H1 (cell line): Measurements from ENCODE around the gene ZAR1. TPM values are rescaled to one million over a fixed set of nuclear protein-coding genes. Genes with fewer than 3 reads are reported as not detected.

Experiments
- CTCF ChIA-PET: fragments of 300-600 bp; sonication (Branson Sonifier 250); formaldehyde crosslinking; loops from one replicate; lab custom pipeline; 2021; ENCODE audit not compliant: partially characterized antibody; lab: Charles Lee
- POLR2A ChIA-PET: fragments of 300-600 bp; sonication (Branson Sonifier 250); formaldehyde crosslinking; loops from one replicate; lab custom pipeline; 2021; ENCODE audit warnings: inconsistent platforms; ENCODE audit not compliant: partially characterized antibody; lab: Charles Lee
- DNase-seq, 2 experiments: peaks; one replicate each; pipeline versions ENCODE4 v3.0.0 to v3.0.0-alpha.2; 2010 to 2022; ENCODE audit warnings: low spot score in 2 of 2, low read depth in 1 of 2, mixed read lengths in 1 of 2
- FAIRE-seq: peaks from 2 replicates; lab custom pipeline; 2011; peaks lifted over from hg19 to GRCh38; lab: Jason Lieb, UNC
- H2AFZ ChIP-seq: 2 replicates; pipeline ENCODE4 v1.8.1; 2012; ENCODE audit warnings: low read length, inconsistent platforms
- H2AK5ac ChIP-seq: 2 replicates; pipeline ENCODE4 v1.6.1; 2013; ENCODE audit warnings: low read depth, low read length
- H2BK120ac ChIP-seq: replicated peaks from 2 replicates; pipeline ENCODE3; 2013; ENCODE audit warnings: low read depth, low read length, inconsistent platforms
- H2BK12ac ChIP-seq: 2 replicates; pipeline ENCODE4 v1.6.1; 2013; ENCODE audit warnings: low read depth, low read length
- H2BK15ac ChIP-seq: 2 replicates; pipeline ENCODE4 v1.6.1; 2013; ENCODE audit warnings: low read length
- H2BK20ac ChIP-seq: 2 replicates; pipeline ENCODE4 v1.6.1; 2013; ENCODE audit warnings: low read length
- H2BK5ac ChIP-seq: 2 replicates; pipeline ENCODE4 v1.6.1; 2013; ENCODE audit warnings: low read depth, low read length
- H3K14ac ChIP-seq: 2 replicates; pipeline ENCODE4 v1.6.1; 2013; ENCODE audit warnings: inconsistent platforms; ENCODE audit not compliant: insufficient read length
- H3K18ac ChIP-seq: 2 replicates; pipeline ENCODE4 v1.6.1; 2013; ENCODE audit warnings: low read length; ENCODE audit errors: extremely low read depth
- H3K23ac ChIP-seq: 2 replicates; pipeline ENCODE4 v1.6.1; 2013; ENCODE audit warnings: inconsistent platforms; ENCODE audit not compliant: insufficient read length
- H3K23me2 ChIP-seq: 2 replicates; pipeline ENCODE4 v1.6.1; 2013; ENCODE audit warnings: low read depth, low read length
- H3K27ac ChIP-seq: 2 replicates; pipeline ENCODE4 v1.6.1; 2011; ENCODE audit warnings: low read depth, low read length, inconsistent platforms
- H3K27me3 ChIP-seq, 4 experiments: replicated peaks in 1 of 4; 1 replicate in 1 of 4; 2 replicates in 3 of 4; pipeline versions ENCODE4 v1.6.1 to v1.8.1; 2011 to 2013; ENCODE audit warnings: low read length in 3 of 4, mild to moderate bottlenecking in 3 of 4, inconsistent platforms in 2 of 4, mixed read lengths in 2 of 4, moderate library complexity in 1 of 4; ENCODE audit not compliant: control insufficient read depth in 3 of 4, insufficient read depth in 3 of 4; ENCODE audit errors: extremely low read depth in 1 of 4
- H3K36me3 ChIP-seq, 4 experiments: 2 replicates each; pipeline versions ENCODE4 v1.6.1 to v1.8.1; 2011 to 2013; ENCODE audit warnings: mild to moderate bottlenecking in 4 of 4, low read length in 3 of 4, moderate library complexity in 2 of 4, control low read depth in 1 of 4, inconsistent platforms in 1 of 4; ENCODE audit not compliant: insufficient read depth in 4 of 4, control insufficient read depth in 2 of 4
- H3K4ac ChIP-seq: replicated peaks from 2 replicates; pipeline ENCODE3; 2013; ENCODE audit warnings: low read length, low read depth, mixed read lengths, inconsistent platforms; ENCODE audit not compliant: insufficient read length
- H3K4me1 ChIP-seq, 4 experiments: replicated peaks in 1 of 4; 1 replicate in 1 of 4; 2 replicates in 3 of 4; pipeline versions ENCODE4 v1.6.1 to v1.8.1; 2011 to 2013; ENCODE audit warnings: low read length in 3 of 4, inconsistent platforms in 2 of 4, mixed read lengths in 1 of 4; ENCODE audit not compliant: insufficient read depth in 4 of 4, control insufficient read depth in 3 of 4
- H3K4me2 ChIP-seq, 2 experiments: 2 replicates each; pipeline versions ENCODE4 v1.6.1 to v1.8.1; 2011 to 2013; ENCODE audit warnings: low read depth in 2 of 2, low read length in 2 of 2, control low read depth in 1 of 2, inconsistent platforms in 1 of 2, mild to moderate bottlenecking in 1 of 2; ENCODE audit not compliant: insufficient read depth in 1 of 2
- H3K4me3 ChIP-seq, 4 experiments: fragments of 200-600, 300-600 bp in 1 of 4; sonication (generic), shearing (Covaris generic), sonication (Bioruptor Twin) in 1 of 4; 2 replicates each; pipeline versions ENCODE4 v1.5.1 to v1.8.1; 2011 to 2016; ENCODE audit warnings: low read length in 4 of 4, low read depth in 3 of 4, control low read depth in 2 of 4, inconsistent platforms in 2 of 4, mild to moderate bottlenecking in 2 of 4, mixed read lengths in 1 of 4, moderate library complexity in 1 of 4; ENCODE audit not compliant: insufficient read depth in 2 of 4; ENCODE audit errors: extremely low read depth in 1 of 4
- H3K56ac ChIP-seq: replicated peaks from 2 replicates; pipeline ENCODE3; 2013; ENCODE audit warnings: low read depth, mild to moderate bottlenecking, mixed read lengths, low read length, inconsistent platforms; ENCODE audit not compliant: insufficient read length
- H3K79me1 ChIP-seq: 2 replicates; pipeline ENCODE4 v1.6.1; 2013; ENCODE audit warnings: low read depth, low read length, control low read depth
- H3K79me2 ChIP-seq, 2 experiments: 2 replicates each; pipeline versions ENCODE4 v1.6.1 to v1.8.1; 2012 to 2013; ENCODE audit warnings: low read length in 2 of 2, mild to moderate bottlenecking in 2 of 2, inconsistent platforms in 1 of 2; ENCODE audit not compliant: insufficient read depth in 2 of 2, control insufficient read depth in 1 of 2
- H3K9ac ChIP-seq, 4 experiments: replicated peaks in 1 of 4; 1 replicate in 1 of 4; 2 replicates in 3 of 4; pipeline versions ENCODE4 v1.6.1 to v1.8.1; 2011 to 2013; ENCODE audit warnings: low read depth in 3 of 4, low read length in 3 of 4, control low read depth in 2 of 4, mild to moderate bottlenecking in 2 of 4, moderate library complexity in 2 of 4, inconsistent platforms in 1 of 4; ENCODE audit errors: extremely low read depth in 1 of 4
- H3K9me3 ChIP-seq, 2 experiments: 2 replicates each; pipeline versions ENCODE4 v1.6.1 to v1.8.1; 2012 to 2013; ENCODE audit warnings: mild to moderate bottlenecking in 2 of 2, moderate library complexity in 2 of 2, control low read depth in 1 of 2, inconsistent platforms in 1 of 2, low read depth in 1 of 2, low read length in 1 of 2, mixed read lengths in 1 of 2; ENCODE audit not compliant: insufficient read depth in 2 of 2
- H4K20me1 ChIP-seq, 2 experiments: replicated peaks in 1 of 2; 2 replicates each; pipeline versions ENCODE3 to v1.8.1; 2011 to 2013; ENCODE audit warnings: inconsistent platforms in 2 of 2, low read length in 2 of 2, mild to moderate bottlenecking in 1 of 2; ENCODE audit not compliant: insufficient read depth in 2 of 2, control insufficient read depth in 1 of 2
- H4K5ac ChIP-seq: 2 replicates; pipeline ENCODE4 v1.6.1; 2013; ENCODE audit warnings: low read length, low read depth, mixed read lengths, inconsistent platforms; ENCODE audit not compliant: insufficient read length
- H4K8ac ChIP-seq: 2 replicates; pipeline ENCODE4 v1.8.0; 2013; ENCODE audit warnings: mild to moderate bottlenecking, moderate library complexity, low read length, inconsistent platforms; ENCODE audit not compliant: insufficient read depth; ENCODE audit errors: extremely low read depth
- H4K91ac ChIP-seq: replicated peaks from 2 replicates; pipeline ENCODE3; 2013; ENCODE audit warnings: low read length, mixed read lengths, inconsistent platforms; ENCODE audit not compliant: insufficient read length
- GABPA ChIP-seq: IDR thresholded peaks from 2 replicates; pipeline ENCODE4 v1.6.1; 2011; ENCODE audit warnings: mild to moderate bottlenecking, low read length, moderate library complexity, borderline replicate concordance; ENCODE audit not compliant: insufficient read depth
- KDM5A ChIP-seq: fragments of 200-600 bp; IDR thresholded peaks from 2 replicates; pipeline ENCODE4 v1.7.1; 2012; ENCODE audit warnings: mild to moderate bottlenecking, low read length, inconsistent platforms, mixed read lengths
- SIRT6 ChIP-seq: IDR thresholded peaks from one replicate; pipeline ENCODE4 v1.7.1; 2012; ENCODE audit warnings: low read length, inconsistent platforms
- WGBS, 2 experiments: shearing (Covaris generic) in 1 of 2; methylation state at CpG; one replicate each; pipeline versions ENCODE4 v1.1.6 to v1.1.7; 2013 to 2015; ENCODE audit warnings: low lambda C conversion rate in 2 of 2, mixed read lengths in 2 of 2, inconsistent platforms in 1 of 2, low coverage in 1 of 2, missing lambda C conversion rate in 1 of 2; ENCODE audit not compliant: insufficient replicate concordance in 2 of 2, insufficient coverage in 1 of 2, insufficient read length in 1 of 2; ENCODE audit errors: extremely low coverage in 1 of 2, missing lambda C conversion rate in 1 of 2; 5-methylcytosine and 5-hydroxymethylcytosine counted together
- polyA plus RNA-seq, 7 experiments: library from polyadenylated mRNA; depleted of rRNA in 3 of 7; stranded (reverse) in 5 of 7; unstranded in 2 of 7; fragments of >200 nt in 5 of 7; fragments of 200-250 nt in 2 of 7; gene quantifications; 1 replicate in 5 of 7; 2 replicates in 1 of 7; 4 replicates in 1 of 7; pipeline versions ENCODE4 v1.2.1 to v1.2.3, GENCODE V29; 2011 to 2013; ENCODE audit warnings: missing spikeins in 2 of 7, mixed read lengths in 2 of 7
- total RNA-seq: library from RNA; stranded (reverse); fragmentation: NEBNext Ultra II Directional; extraction: Animal tissue kit (Norgen Biotek cat#: 25700); gene quantifications from 2 replicates; pipeline ENCODE4 v1.2.1, GENCODE V29; 2021

Gene ZAR1
- total and polyA plus RNA-seq, 2 of the 8 experiments (the other 6 are each of a cell fraction or from before 2014, with no cell fraction given): 0.33 to 0.78 TPM

DNA sequence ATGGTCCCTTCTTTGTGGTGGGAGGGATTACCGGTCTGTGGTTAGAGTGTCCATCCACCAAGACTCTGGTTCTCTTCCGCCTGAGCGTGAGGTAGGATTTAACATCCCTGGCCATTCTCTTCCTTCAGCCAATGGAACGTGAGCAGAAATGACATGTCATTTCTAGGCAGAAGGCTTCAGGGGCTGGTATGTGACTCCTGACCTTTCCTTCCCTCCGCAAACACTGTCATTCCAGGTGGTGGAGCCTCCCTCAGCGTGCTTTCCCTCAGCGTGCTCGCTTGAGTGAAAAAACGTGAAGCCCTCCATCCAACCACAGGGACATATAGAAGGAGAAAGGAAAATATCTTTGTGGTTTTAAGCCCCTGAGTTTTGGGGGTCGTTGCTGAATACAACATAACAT is 40.9 kb upstream of the ZAR1 start:
- peak overlapping the region; percentile 74 for H2AFZ ChIP-seq

More for the DNA sequence above, 40.9 kb upstream of the ZAR1 start:
- no peaks in the 10 kb centered on the region for H3K4me1 ChIP-seq
- no peak for FAIRE-seq
- H3K56ac ChIP-seq: no peak overlapping the region
- no peak overlapping the region for H2BK5ac ChIP-seq
- H3K4me3 ChIP-seq: no peak overlapping the region
- H3K9ac ChIP-seq: no peak overlapping the region
- H3K23ac ChIP-seq: no peak overlapping the region
- DNase-seq: no peak
- no peak overlapping the region for H3K14ac ChIP-seq
- H4K5ac ChIP-seq: no peak overlapping the region
- H2BK120ac ChIP-seq: no peak overlapping the region
- no peaks in the 10 kb centered on the region for H3K79me1 ChIP-seq
- H3K4ac ChIP-seq: no peak overlapping the region
- H3K27me3 ChIP-seq: no peaks in the 10 kb centered on the region
- H3K18ac ChIP-seq: no peak overlapping the region
- no peak overlapping the region for H4K8ac ChIP-seq
- H2BK12ac ChIP-seq: no peak overlapping the region
- ChIA-PET CTCF (interaction anchor here (1.3 kb wide), 1 partner anchor 11 kb away, joined by 3 read pairs; no protein-coding TSS in a partner anchor), POLR2A (no interaction called here)
- H3K4me2 ChIP-seq: no peak overlapping the region
- H3K9me3 ChIP-seq: no peaks in the 10 kb centered on the region
- no peaks in the 10 kb centered on the region for H3K36me3 ChIP-seq
- 93% methylated on average over 10 of the region's 10 CpGs; no CpG with 5 or more reads in 1 of the 2 experiments for WGBS, 2 experiments
- H2AK5ac ChIP-seq: no peak overlapping the region; the same call in 1 of the 2 replicates
- H4K91ac ChIP-seq: no peak overlapping the region
- H3K79me2 ChIP-seq: no peaks in the 10 kb centered on the region
- H2BK20ac ChIP-seq: no peak overlapping the region
- no peaks in the 10 kb centered on the region for H4K20me1 ChIP-seq
- no peaks in the 10 kb centered on the region for H3K23me2 ChIP-seq
- H3K27ac ChIP-seq: no peak overlapping the region
- H2BK15ac ChIP-seq: no peak overlapping the region
- TF ChIP-seq GABPA: no peak
- no peak for TF ChIP-seq SIRT6
- TF ChIP-seq KDM5A: no peak
